K562 (cell line): ENCODE measurements around the gene FGFBP3. TPM values are rescaled to one million over a fixed set of nuclear protein-coding genes. Genes with fewer than 3 reads are reported as not detected.

Experiments
- ATAC-seq: fragments of 200-7000 bp; cut with Tn5 transposase; 3 replicates; pipeline ENCODE4 v1.9.1; 2020; ENCODE audit warnings: moderate library complexity
- BruUV-seq: library from RNA; stranded (reverse); fragments of 400-500 nt; replicated peaks from 2 replicates; lab custom pipeline; 2021; lab: Mats Ljungman, UMichigan
- CTCF ChIA-PET: fragments of 300-600 bp; formaldehyde crosslinking; extraction: SDS; loops from one replicate; lab custom pipeline; 2021; ENCODE audit warnings: low intra/inter-chr PET ratio; lab: Yijun Ruan, JAX
- POLR2A ChIA-PET: fragments of 300-600, 350-650 bp; sonication (Branson Sonifier 250); formaldehyde crosslinking; extraction: SDS; loops from one replicate; lab custom pipeline; 2021; ENCODE audit warnings: antibody characterized with exemption, inconsistent platforms; lab: Yijun Ruan, JAX
- DNase-seq, 4 experiments: peaks; one replicate each; pipeline versions ENCODE4 v3.0.0 to v3.0.0-alpha.2; 2011 to 2018; ENCODE audit warnings: low spot score in 3 of 4, mixed read lengths in 3 of 4; ENCODE audit errors: extremely low read depth in 1 of 4
- FAIRE-seq: peaks from 2 replicates; lab custom pipeline; 2011; peaks lifted over from hg19 to GRCh38; lab: Jason Lieb, UNC
- H2AFZ ChIP-seq: 2 replicates; pipeline ENCODE4 v1.6.0; 2011; ENCODE audit warnings: low read depth, low read length, control low read depth, inconsistent platforms
- H3K27ac ChIP-seq: fragments of 200-600 bp; 3 replicates; pipeline ENCODE4 v1.8.0; 2011; ENCODE audit warnings: low read depth, mild to moderate bottlenecking, control low read depth, inconsistent platforms, low read length, moderate library complexity, mixed read lengths; ENCODE audit errors: extremely low read depth
- H3K27me3 ChIP-seq, 2 experiments: fragments of 300-600 bp in 1 of 2; 2 replicates in 1 of 2; 3 replicates in 1 of 2; pipeline versions ENCODE4 v1.6.0 to v1.8.0; 2011; ENCODE audit warnings: inconsistent platforms in 2 of 2, low read length in 2 of 2, mild to moderate bottlenecking in 1 of 2, mixed read lengths in 1 of 2, moderate library complexity in 1 of 2; ENCODE audit not compliant: control insufficient read depth in 2 of 2, insufficient read depth in 2 of 2
- H3K36me3 ChIP-seq: fragments of 300-600 bp; 3 replicates; pipeline ENCODE4 v1.8.0; 2011; ENCODE audit warnings: mild to moderate bottlenecking, low read length, inconsistent platforms; ENCODE audit not compliant: control insufficient read depth, insufficient read depth
- H3K4me1 ChIP-seq, 2 experiments: fragments of 200-600 bp in 1 of 2; replicated peaks in 1 of 2; 2 replicates in 1 of 2; 3 replicates in 1 of 2; pipeline versions ENCODE4 v1.5.1 to v1.8.0; 2011; ENCODE audit warnings: inconsistent platforms in 2 of 2, low read length in 2 of 2, mild to moderate bottlenecking in 1 of 2, mixed read lengths in 1 of 2, moderate library complexity in 1 of 2; ENCODE audit not compliant: control insufficient read depth in 2 of 2, insufficient read depth in 2 of 2
- H3K4me2 ChIP-seq: 2 replicates; pipeline ENCODE4 v1.6.1; 2011; ENCODE audit warnings: low read length, control low read depth, inconsistent platforms, mixed read lengths; ENCODE audit not compliant: insufficient read depth
- H3K4me3 ChIP-seq: fragments of 200-600 bp; sonication (generic), shearing (Covaris generic); 2 replicates; pipeline ENCODE4 v1.5.1; 2016; ENCODE audit warnings: control low read depth, inconsistent platforms
- H3K79me2 ChIP-seq: fragments of 200-600 bp; 3 replicates; pipeline ENCODE4 v1.8.0; 2011; ENCODE audit warnings: low read length, inconsistent platforms; ENCODE audit not compliant: control insufficient read depth, insufficient read depth
- H3K9ac ChIP-seq, 2 experiments: 2 replicates each; pipeline versions ENCODE4 v1.6.0 to v1.6.1; 2011; ENCODE audit warnings: low read depth in 2 of 2, low read length in 2 of 2, control low read depth in 1 of 2, inconsistent platforms in 1 of 2, mild to moderate bottlenecking in 1 of 2, mixed read lengths in 1 of 2; ENCODE audit not compliant: insufficient read depth in 1 of 2
- H3K9me1 ChIP-seq: one replicate; pipeline ENCODE4 v1.6.0; 2011; ENCODE audit warnings: inconsistent platforms, mild to moderate bottlenecking, low read length, moderate library complexity; ENCODE audit not compliant: control insufficient read depth, insufficient read depth
- H3K9me3 ChIP-seq: replicated peaks from 2 replicates; pipeline ENCODE4 v1.5.1; 2011; ENCODE audit warnings: low read depth, low read length, inconsistent platforms; ENCODE audit not compliant: control insufficient read depth, insufficient read depth
- H4K20me1 ChIP-seq: replicated peaks from 2 replicates; pipeline ENCODE4 v1.6.1; 2011; ENCODE audit warnings: low read length, inconsistent platforms, mixed read lengths; ENCODE audit not compliant: control insufficient read depth, insufficient read depth
- ATF3 ChIP-seq, 2 experiments: fragments of 450-650 bp in 1 of 2; sonication (generic) in 1 of 2; formaldehyde crosslinking in 1 of 2; IDR thresholded peaks in 1 of 2; conservative IDR thresholded peaks in 1 of 2; 2 replicates each; pipeline versions ENCODE4 v1.6.1 to v1.8.1; 2016 to 2023; ENCODE audit warnings: mild to moderate bottlenecking in 2 of 2, moderate library complexity in 2 of 2, inconsistent platforms in 1 of 2, missing genetic modification reagents in 1 of 2
- CBFA2T2 ChIP-seq: fragments of 450-650 bp; conservative IDR thresholded peaks from 2 replicates; pipeline ENCODE4 v1.6.1; 2017; ENCODE audit warnings: mild to moderate bottlenecking
- DLX4 ChIP-seq: fragments of 250-450 bp; sonication (Bioruptor Pico); IDR thresholded peaks from 2 replicates; pipeline ENCODE4 v1.6.1; 2021; ENCODE audit warnings: mild to moderate bottlenecking
- ETS1 ChIP-seq: conservative IDR thresholded peaks from 2 replicates; pipeline ENCODE4 v1.6.1; 2011; ENCODE audit warnings: low read depth, mild to moderate bottlenecking, low read length; ENCODE audit not compliant: control insufficient read depth
- FOXA3 ChIP-seq, 2 experiments: fragments of 450-650 bp in 1 of 2; sonication (generic) in 1 of 2; formaldehyde crosslinking; IDR thresholded peaks in 1 of 2; conservative IDR thresholded peaks in 1 of 2; 2 replicates each; pipeline versions ENCODE4 v1.4.0 to v1.8.0; 2020 to 2022; ENCODE audit warnings: mild to moderate bottlenecking in 2 of 2, missing genetic modification reagents in 1 of 2
- FOXJ2 ChIP-seq: fragments of 200-800 bp; sonication (Bioruptor generic); IDR thresholded peaks from 2 replicates; pipeline ENCODE4 v1.6.1; 2016; ENCODE audit warnings: missing genetic modification characterization, missing compliant biosample characterization
- FOXK2 ChIP-seq, 2 experiments: fragments of 450-650 bp; IDR thresholded peaks in 1 of 2; conservative IDR thresholded peaks in 1 of 2; 2 replicates each; pipeline ENCODE4 v1.6.1; 2016; ENCODE audit warnings: low read depth in 2 of 2, mild to moderate bottlenecking in 1 of 2
- NCOA1 ChIP-seq: fragments of 450-650 bp; IDR thresholded peaks from 2 replicates; pipeline ENCODE4 v1.6.1; 2016; ENCODE audit warnings: low read depth
- NUFIP1 ChIP-seq: fragments of 450-650 bp; IDR thresholded peaks from 2 replicates; pipeline ENCODE4 v1.6.1; 2018; ENCODE audit not compliant: partially characterized antibody
- RNF219 ChIP-seq: fragments of 250-450 bp; sonication (Bioruptor Pico); IDR thresholded peaks from 2 replicates; pipeline ENCODE4 v1.5.0; 2022; ENCODE audit warnings: mild to moderate bottlenecking
- ZBTB43 ChIP-seq: sonication (generic); formaldehyde crosslinking; IDR thresholded peaks from 2 replicates; pipeline ENCODE4 v1.8.0; 2023; ENCODE audit warnings: mild to moderate bottlenecking, missing genetic modification reagents
- ZNF57 ChIP-seq: fragments of 450-650 bp; formaldehyde crosslinking; IDR thresholded peaks from 2 replicates; pipeline ENCODE4 v1.4.0; 2020; ENCODE audit warnings: mild to moderate bottlenecking, moderate library complexity
- ZNF696 ChIP-seq: fragments of 250-450 bp; sonication (Bioruptor Pico); conservative IDR thresholded peaks from 2 replicates; pipeline ENCODE4 v1.4.0; 2020; ENCODE audit warnings: mild to moderate bottlenecking, moderate library complexity
- WGBS: fragments of 100-300 bp; shearing (Covaris generic); methylation state at CpG from one replicate; pipeline ENCODE4 v1.1.6; 2016; ENCODE audit warnings: low coverage, mixed read lengths; ENCODE audit not compliant: insufficient coverage; ENCODE audit errors: missing lambda C conversion rate; 5-methylcytosine and 5-hydroxymethylcytosine counted together
- in situ Hi-C: fragments of 300-500 bp; cut with MboI; formaldehyde crosslinking; loops from 4 replicates; pipeline ENCODE4 v1.15.0; 2018; ENCODE audit warnings: inconsistent platforms, mixed read lengths
- intact Hi-C: fragments of 100-400 bp; cut with micrococcal nuclease; formaldehyde crosslinking; loops from 2 replicates; pipeline ENCODE4 v1.14.2; 2022
- polyA plus RNA-seq, 8 experiments: library from polyadenylated mRNA; depleted of rRNA in 4 of 8; stranded (reverse) in 5 of 8; unstranded in 3 of 8; fragments of >200 nt; fragmentation: Nextera tagmentation in 2 of 8; fragmentation: Illumina TruSeq in 1 of 8; extraction: Ambion mirVana in 2 of 8; extraction: Trizol in 1 of 8; gene quantifications; 2 replicates each; pipeline versions ENCODE4 v1.2.1 to v1.2.3, GENCODE V29; 2011 to 2014; ENCODE audit warnings: inconsistent platforms in 1 of 8, missing spikeins in 1 of 8
- total RNA-seq, 7 experiments: library from RNA; depleted of rRNA in 6 of 7; stranded (reverse); fragments of >200 nt in 6 of 7; fragmentation: Illumina TruSeq in 2 of 7; extraction: Trizol in 2 of 7; gene quantifications; 2 replicates each; pipeline versions ENCODE4 v1.2.1 to v1.2.3, GENCODE V29; 2011 to 2021; ENCODE audit warnings: low replicate concordance in 1 of 7

The FGFBP3 gene
- total and polyA plus RNA-seq, 9 of the 15 experiments (the other 6 are each of a cell fraction or from before 2014, with no cell fraction given) = 0.58 to 3.0 (median 1.5) TPM

GRCh38 chr10:91944880-91945630 is 35.8 kb upstream of the FGFBP3 start:
- no peak overlapping the region for H3K27ac ChIP-seq
- H3K4me3 ChIP-seq = no peak overlapping the region
- H3K4me2 ChIP-seq = no peak overlapping the region
- in situ Hi-C loops (no loop called here), intact Hi-C loops (no loop called here)
- POLR2A ChIA-PET = no interaction called here
- H3K9me1 ChIP-seq = no peaks in the 10 kb centered on the region
- H3K4me1 ChIP-seq = no peaks in the 10 kb centered on the region; a peak in 1 of 5 replicates
- CTCF ChIA-PET = no interaction called here
- FAIRE-seq (no peak), ATAC-seq (no peak), DNase-seq (no peak)
- H3K9me3 ChIP-seq = no peaks in the 10 kb centered on the region
- H3K36me3 ChIP-seq = peaks cover 56% of the 10 kb centered on the region; the same call in 2 of the 3 replicates
- no peak overlapping the region for H3K9ac ChIP-seq
- H4K20me1 ChIP-seq = no peaks in the 10 kb centered on the region
- no peaks in the 10 kb centered on the region for H3K27me3 ChIP-seq
- H3K79me2 ChIP-seq = peaks cover 14% of the 10 kb centered on the region; the same call in 2 of the 3 replicates
- 96% methylated on average over 4 of the region's 5 CpGs for WGBS
- H2AFZ ChIP-seq = no peak overlapping the region
- BruUV-seq = no TSS peak
- TF ChIP-seq ZBTB43 (CRISPR knock-in tag) = no peak
- no peak for TF ChIP-seq FOXJ2 (tag)
- no peak for TF ChIP-seq ZNF696 (CRISPR knock-in tag)
- no peak for TF ChIP-seq NUFIP1
- TF ChIP-seq CBFA2T2 = no peak
- TF ChIP-seq ZNF57 (CRISPR knock-in tag) = no peak
- no peak for TF ChIP-seq FOXK2 (conservative IDR thresholded peaks at IDR 0.05 in 1 of 2, IDR thresholded peaks at IDR 0.05 in 1 of 2; ENCODE audit: low read depth in 2 of 2)
- no peak for TF ChIP-seq ATF3 (IDR thresholded peaks at IDR 0.05)
- no peak for TF ChIP-seq ATF3 (CRISPR knock-in tag; conservative IDR thresholded peaks at IDR 0.05)
- TF ChIP-seq ETS1 = no peak
- TF ChIP-seq RNF219 (CRISPR knock-in tag) = no peak
- no peak for TF ChIP-seq DLX4
- no peak for TF ChIP-seq FOXA3 (CRISPR knock-in tag; conservative IDR thresholded peaks at IDR 0.05 in 1 of 2, IDR thresholded peaks at IDR 0.05 in 1 of 2)
- TF ChIP-seq NCOA1 = no peak
